HepG2 (cell line): Measurements from ENCODE around the gene TTLL4. TPM values are rescaled to one million over a fixed set of nuclear protein-coding genes. Genes with fewer than 3 reads are reported as not detected.

Experiments
- CBX2 ChIP-seq, 2 experiments: fragments of 200-600 bp in 1 of 2; sonication (generic); formaldehyde crosslinking in 1 of 2; IDR thresholded peaks; 2 replicates each; pipeline versions ENCODE4 v1.7.0 to v1.8.1; 2018 to 2022; ENCODE audit warnings: low read depth in 2 of 2, low read length in 1 of 2, mild to moderate bottlenecking in 1 of 2, missing genetic modification reagents in 1 of 2
- EHMT2 ChIP-seq: fragments of 200-600 bp; sonication (generic); IDR thresholded peaks from 2 replicates; pipeline ENCODE4 v1.7.0; 2017; ENCODE audit warnings: antibody characterized with exemption, low read depth, low read length, borderline replicate concordance
- FOXM1 ChIP-seq: sonication (generic); formaldehyde crosslinking; IDR thresholded peaks from 2 replicates; pipeline ENCODE4 v1.5.0; 2020; ENCODE audit warnings: missing genetic modification reagents
- GABPA ChIP-seq, 2 experiments: IDR thresholded peaks; 2 replicates each; pipeline ENCODE4 v1.6.1; 2011 to 2016; ENCODE audit warnings: low read depth in 2 of 2, low read length in 1 of 2, missing biosample characterization in 1 of 2, missing genetic modification characterization in 1 of 2
- HMGA1 ChIP-seq: sonication (generic); formaldehyde crosslinking; conservative IDR thresholded peaks from 2 replicates; pipeline ENCODE4 v1.4.0; 2020; ENCODE audit warnings: missing genetic modification reagents
- HNRNPLL ChIP-seq: fragments of 200-400 bp; formaldehyde crosslinking; IDR thresholded peaks from 2 replicates; pipeline ENCODE4 v1.6.1; 2017; ENCODE audit warnings: mild to moderate bottlenecking, low read depth, low read length; ENCODE audit not compliant: poor library complexity, severe bottlenecking
- HOXA9 ChIP-seq: sonication (generic); formaldehyde crosslinking; IDR thresholded peaks from 2 replicates; pipeline ENCODE4 v1.8.1; 2022; ENCODE audit warnings: missing genetic modification reagents, mild to moderate bottlenecking, moderate library complexity, borderline replicate concordance
- KMT2A ChIP-seq: sonication (generic); formaldehyde crosslinking; IDR thresholded peaks from 2 replicates; pipeline ENCODE4 v1.4.0; 2020; ENCODE audit warnings: missing genetic modification reagents
- MAZ ChIP-seq, 2 experiments: sonication (generic) in 1 of 2; formaldehyde crosslinking in 1 of 2; IDR thresholded peaks; 2 replicates each; pipeline versions ENCODE4 v1.5.0 to v1.6.1; 2012 to 2020; ENCODE audit warnings: low read depth in 2 of 2, mild to moderate bottlenecking in 2 of 2, borderline replicate concordance in 1 of 2, improper control_type of control experiment in 1 of 2, low read length in 1 of 2, missing genetic modification reagents in 1 of 2, moderate library complexity in 1 of 2
- MTF2 ChIP-seq: sonication (generic); formaldehyde crosslinking; IDR thresholded peaks from 2 replicates; pipeline ENCODE4 v1.5.0; 2020; ENCODE audit warnings: missing genetic modification reagents, borderline replicate concordance
- SNAI1 ChIP-seq: sonication (generic); formaldehyde crosslinking; IDR thresholded peaks from 2 replicates; pipeline ENCODE4 v1.5.0; 2020; ENCODE audit warnings: mild to moderate bottlenecking, missing genetic modification reagents, borderline replicate concordance
- TMF1 ChIP-seq: sonication (generic); formaldehyde crosslinking; IDR thresholded peaks from 2 replicates; pipeline ENCODE4 v1.8.1; 2022; ENCODE audit warnings: low read depth, missing genetic modification reagents
- U2AF2 ChIP-seq: fragments of 200-400 bp; formaldehyde crosslinking; IDR thresholded peaks from 2 replicates; pipeline ENCODE4 v1.6.1; 2017; ENCODE audit warnings: low read depth, mild to moderate bottlenecking, low read length
- YEATS4 ChIP-seq: sonication (generic); formaldehyde crosslinking; IDR thresholded peaks from 2 replicates; pipeline ENCODE4 v1.4.0; 2020; ENCODE audit warnings: missing genetic modification reagents, borderline replicate concordance
- ZFP37 ChIP-seq: sonication (generic); formaldehyde crosslinking; IDR thresholded peaks from 2 replicates; pipeline ENCODE4 v1.4.0; 2020; ENCODE audit warnings: missing genetic modification reagents, borderline replicate concordance
- ZMYM4 ChIP-seq: sonication (generic); formaldehyde crosslinking; IDR thresholded peaks from 2 replicates; pipeline ENCODE4 v1.8.1; 2023; ENCODE audit warnings: mild to moderate bottlenecking, missing genetic modification reagents
- ZNF232 ChIP-seq: sonication (generic); formaldehyde crosslinking; IDR thresholded peaks from 2 replicates; pipeline ENCODE4 v1.4.0; 2020; ENCODE audit warnings: missing genetic modification reagents, borderline replicate concordance
- ZNF343 ChIP-seq: sonication (generic); formaldehyde crosslinking; IDR thresholded peaks from 2 replicates; pipeline ENCODE4 v1.4.0; 2020; ENCODE audit warnings: mild to moderate bottlenecking, missing genetic modification reagents
- ZNF7 ChIP-seq: IDR thresholded peaks from 2 replicates; pipeline ENCODE4 v1.6.1; 2016; ENCODE audit warnings: missing biosample characterization, missing genetic modification reagents
- polyA plus RNA-seq, 8 experiments: library from polyadenylated mRNA; depleted of rRNA in 3 of 8; stranded (reverse) in 7 of 8; unstranded in 1 of 8; fragments of >200 nt; fragmentation: Illumina TruSeq in 4 of 8; extraction: Trizol in 4 of 8; gene quantifications; 2 replicates each; pipeline versions ENCODE4 v1.2.1 to v1.2.3, GENCODE V29; 2011 to 2016; ENCODE audit warnings: low read depth in 4 of 8, missing spikeins in 1 of 8, mixed read lengths in 1 of 8; ENCODE audit not compliant: insufficient read depth in 1 of 8
- total RNA-seq, 5 experiments: library from RNA; depleted of rRNA; stranded (reverse); fragments of >200 nt; fragmentation: Illumina TruSeq; extraction: Trizol; gene quantifications; 2 replicates each; pipeline ENCODE4 v1.2.3, GENCODE V29; 2016; ENCODE audit warnings: low read depth in 1 of 5
- TF ChIP-seq, protein P1 (sequence below): sonication (generic); formaldehyde crosslinking; IDR thresholded peaks from 2 replicates; pipeline ENCODE4 v1.5.0; 2020; ENCODE audit warnings: missing genetic modification reagents, mild to moderate bottlenecking, borderline replicate concordance
- TF ChIP-seq, protein P2 (sequence below): IDR thresholded peaks from 2 replicates; pipeline ENCODE4 v1.6.1; 2016; ENCODE audit warnings: missing compliant biosample characterization, missing genetic modification reagents, borderline replicate concordance
- TF ChIP-seq, protein P3 (sequence below): IDR thresholded peaks from 2 replicates; pipeline ENCODE4 v1.6.1; 2016
- TF ChIP-seq, protein P4 (sequence below): sonication (generic); formaldehyde crosslinking; IDR thresholded peaks from 2 replicates; pipeline ENCODE4 v1.5.0; 2020; ENCODE audit warnings: missing genetic modification reagents, mild to moderate bottlenecking, borderline replicate concordance

Gene TTLL4
- total and polyA plus RNA-seq, 2 of the 13 experiments (the other 11 are each of a cell fraction or from before 2014, with no cell fraction given) = 77.5 to 84.6 TPM

- peak; percentile 93 for TF ChIP-seq ZNF343 (CRISPR knock-in tag)
- TF ChIP-seq, protein P1, sequence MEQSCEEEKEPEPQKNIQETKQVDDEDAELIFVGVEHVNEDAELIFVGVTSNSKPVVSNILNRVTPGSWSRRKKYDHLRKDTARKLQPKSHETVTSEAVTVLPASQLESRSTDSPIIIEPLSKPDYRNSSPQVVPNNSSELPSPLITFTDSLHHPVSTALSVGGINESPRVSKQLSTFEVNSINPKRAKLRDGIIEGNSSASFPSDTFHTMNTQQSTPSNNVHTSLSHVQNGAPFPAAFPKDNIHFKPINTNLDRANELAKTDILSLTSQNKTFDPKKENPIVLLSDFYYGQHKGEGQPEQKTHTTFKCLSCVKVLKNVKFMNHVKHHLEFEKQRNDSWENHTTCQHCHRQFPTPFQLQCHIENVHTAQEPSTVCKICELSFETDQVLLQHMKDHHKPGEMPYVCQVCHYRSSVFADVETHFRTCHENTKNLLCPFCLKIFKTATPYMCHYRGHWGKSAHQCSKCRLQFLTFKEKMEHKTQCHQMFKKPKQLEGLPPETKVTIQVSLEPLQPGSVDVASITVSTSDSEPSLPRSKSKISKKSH (CRISPR knock-in tag) = peak; percentile 79
- no peak for TF ChIP-seq HOXA9 (CRISPR knock-in tag)
- 0 out of 2 replicates have a peak, but pooled peaks have one; percentile 72 for TF ChIP-seq ZFP37 (CRISPR knock-in tag)
- no peak; the same call in 1 of the 2 replicates for TF ChIP-seq MAZ (IDR thresholded peaks at IDR 0.05; ENCODE audit: borderline replicate concordance, low read depth, low read length)
- TF ChIP-seq MAZ (CRISPR knock-in tag; IDR thresholded peaks at IDR 0.05; ENCODE audit: low read depth) = peak; percentile 84; the same call in 1 of the 2 replicates
- peak; percentile 59; the same call in 1 of the 2 replicates for TF ChIP-seq TMF1
- no peak for TF ChIP-seq U2AF2
- 0 out of 2 replicates have a peak, but pooled peaks have one; percentile 54 for TF ChIP-seq ZNF232 (CRISPR knock-in tag)
- TF ChIP-seq, protein P2, sequence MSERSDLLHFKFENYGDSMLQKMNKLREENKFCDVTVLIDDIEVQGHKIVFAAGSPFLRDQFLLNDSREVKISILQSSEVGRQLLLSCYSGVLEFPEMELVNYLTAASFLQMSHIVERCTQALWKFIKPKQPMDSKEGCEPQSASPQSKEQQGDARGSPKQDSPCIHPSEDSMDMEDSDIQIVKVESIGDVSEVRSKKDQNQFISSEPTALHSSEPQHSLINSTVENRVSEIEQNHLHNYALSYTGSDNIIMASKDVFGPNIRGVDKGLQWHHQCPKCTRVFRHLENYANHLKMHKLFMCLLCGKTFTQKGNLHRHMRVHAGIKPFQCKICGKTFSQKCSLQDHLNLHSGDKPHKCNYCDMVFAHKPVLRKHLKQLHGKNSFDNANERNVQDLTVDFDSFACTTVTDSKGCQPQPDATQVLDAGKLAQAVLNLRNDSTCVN (CRISPR knock-in tag) = 0 out of 2 replicates have a peak, but pooled peaks have one; percentile 34
- peak; percentile 95 for TF ChIP-seq HNRNPLL
- no peak for TF ChIP-seq HMGA1
- no peak for TF ChIP-seq MTF2 (CRISPR knock-in tag)
- no peak for TF ChIP-seq ZNF7 (CRISPR knock-in tag)
- TF ChIP-seq SNAI1 (CRISPR knock-in tag) = peak; percentile 36; the same call in 1 of the 2 replicates
- peak; percentile 20 for TF ChIP-seq KMT2A
- TF ChIP-seq EHMT2 = no peak
- no peak for TF ChIP-seq CBX2 (IDR thresholded peaks at IDR 0.05; ENCODE audit: low read depth, low read length)
- TF ChIP-seq CBX2 (CRISPR knock-in tag; IDR thresholded peaks at IDR 0.05; ENCODE audit: low read depth) = no peak
- TF ChIP-seq, protein P3, sequence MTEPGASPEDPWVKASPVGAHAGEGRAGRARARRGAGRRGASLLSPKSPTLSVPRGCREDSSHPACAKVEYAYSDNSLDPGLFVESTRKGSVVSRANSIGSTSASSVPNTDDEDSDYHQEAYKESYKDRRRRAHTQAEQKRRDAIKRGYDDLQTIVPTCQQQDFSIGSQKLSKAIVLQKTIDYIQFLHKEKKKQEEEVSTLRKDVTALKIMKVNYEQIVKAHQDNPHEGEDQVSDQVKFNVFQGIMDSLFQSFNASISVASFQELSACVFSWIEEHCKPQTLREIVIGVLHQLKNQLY (CRISPR knock-in tag) = no peak
- TF ChIP-seq ZMYM4 (CRISPR knock-in tag) = peak; percentile 73; the same call in 1 of the 2 replicates
- TF ChIP-seq YEATS4 (CRISPR knock-in tag) = peak; percentile 84
- TF ChIP-seq, protein P4, sequence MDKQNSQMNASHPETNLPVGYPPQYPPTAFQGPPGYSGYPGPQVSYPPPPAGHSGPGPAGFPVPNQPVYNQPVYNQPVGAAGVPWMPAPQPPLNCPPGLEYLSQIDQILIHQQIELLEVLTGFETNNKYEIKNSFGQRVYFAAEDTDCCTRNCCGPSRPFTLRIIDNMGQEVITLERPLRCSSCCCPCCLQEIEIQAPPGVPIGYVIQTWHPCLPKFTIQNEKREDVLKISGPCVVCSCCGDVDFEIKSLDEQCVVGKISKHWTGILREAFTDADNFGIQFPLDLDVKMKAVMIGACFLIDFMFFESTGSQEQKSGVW (CRISPR knock-in tag) = no peak
- 0 out of 2 replicates have a peak, but pooled peaks have one; percentile 41 for TF ChIP-seq FOXM1 (CRISPR knock-in tag)
- peak; percentile 91 for TF ChIP-seq GABPA (IDR thresholded peaks at IDR 0.05; ENCODE audit: low read depth, low read length)
- TF ChIP-seq GABPA (CRISPR knock-in tag; IDR thresholded peaks at IDR 0.05; ENCODE audit: low read depth) = peak; percentile 99
Observed at GRCh38 chr2:218671654-218672566, 38.7 kb upstream of the TTLL4 start, which contains the start of the genes RNF25 and STK36 (continued).
